PFSK-1 (cell line): ENCODE data around the gene LRRC4B.

Experiments
- FOXP2 ChIP-seq: optimal IDR thresholded peaks from 2 replicates; pipeline ENCODE3; 2011; ENCODE audit warnings: borderline replicate concordance, control low read depth, inconsistent platforms; ENCODE audit not compliant: insufficient read depth; ENCODE audit errors: extremely low read length, extremely low read depth
- POLR2AphosphoS5 ChIP-seq: IDR thresholded peaks from 2 replicates; pipeline ENCODE4 v1.6.1; 2012; ENCODE audit warnings: low read depth, mild to moderate bottlenecking, control low read depth, low read length, moderate library complexity
- SIN3A ChIP-seq: IDR thresholded peaks from 2 replicates; pipeline ENCODE4 v1.6.1; 2012; ENCODE audit warnings: mild to moderate bottlenecking, low read length, moderate library complexity, borderline replicate concordance; ENCODE audit not compliant: insufficient read depth
- TAF1 ChIP-seq: IDR thresholded peaks from 2 replicates; pipeline ENCODE4 v1.6.1; 2012; ENCODE audit warnings: low read length, control low read depth, borderline replicate concordance; ENCODE audit not compliant: insufficient read depth
- TF ChIP-seq, protein P1 (sequence below), 2 experiments: IDR thresholded peaks; 2 replicates each; pipeline versions ENCODE4 v1.6.1 to v1.8.0; 2011 to 2012; ENCODE audit warnings: low read depth in 2 of 2, low read length in 2 of 2, control low read depth in 1 of 2, inconsistent platforms in 1 of 2, mild to moderate bottlenecking in 1 of 2, moderate library complexity in 1 of 2; ENCODE audit not compliant: insufficient read depth in 1 of 2

Gene LRRC4B

DNA sequence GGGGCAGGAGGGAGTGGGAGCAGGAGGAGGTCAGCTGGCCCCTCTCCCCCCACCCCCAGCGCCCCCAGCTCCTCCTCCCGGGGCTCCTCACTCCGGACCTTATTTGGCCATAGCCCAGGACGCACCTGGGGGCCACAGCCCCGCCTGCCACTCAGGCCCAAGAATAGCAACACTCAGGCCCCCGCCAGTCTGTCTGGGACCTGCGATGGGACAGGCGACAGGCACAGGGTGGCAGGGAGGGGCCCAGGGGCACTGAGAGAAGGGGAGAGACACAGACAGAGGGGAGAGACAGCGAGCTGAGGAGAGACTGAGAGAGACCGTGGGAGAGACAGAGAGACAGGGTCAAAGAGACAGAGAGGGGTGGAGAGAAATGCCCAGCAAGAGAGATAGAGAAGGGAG, 67.5 kb downstream of the LRRC4B start:
- no peak for TF ChIP-seq TAF1
- no peak for TF ChIP-seq POLR2AphosphoS5
- no peak for TF ChIP-seq FOXP2
- TF ChIP-seq, protein P1, sequence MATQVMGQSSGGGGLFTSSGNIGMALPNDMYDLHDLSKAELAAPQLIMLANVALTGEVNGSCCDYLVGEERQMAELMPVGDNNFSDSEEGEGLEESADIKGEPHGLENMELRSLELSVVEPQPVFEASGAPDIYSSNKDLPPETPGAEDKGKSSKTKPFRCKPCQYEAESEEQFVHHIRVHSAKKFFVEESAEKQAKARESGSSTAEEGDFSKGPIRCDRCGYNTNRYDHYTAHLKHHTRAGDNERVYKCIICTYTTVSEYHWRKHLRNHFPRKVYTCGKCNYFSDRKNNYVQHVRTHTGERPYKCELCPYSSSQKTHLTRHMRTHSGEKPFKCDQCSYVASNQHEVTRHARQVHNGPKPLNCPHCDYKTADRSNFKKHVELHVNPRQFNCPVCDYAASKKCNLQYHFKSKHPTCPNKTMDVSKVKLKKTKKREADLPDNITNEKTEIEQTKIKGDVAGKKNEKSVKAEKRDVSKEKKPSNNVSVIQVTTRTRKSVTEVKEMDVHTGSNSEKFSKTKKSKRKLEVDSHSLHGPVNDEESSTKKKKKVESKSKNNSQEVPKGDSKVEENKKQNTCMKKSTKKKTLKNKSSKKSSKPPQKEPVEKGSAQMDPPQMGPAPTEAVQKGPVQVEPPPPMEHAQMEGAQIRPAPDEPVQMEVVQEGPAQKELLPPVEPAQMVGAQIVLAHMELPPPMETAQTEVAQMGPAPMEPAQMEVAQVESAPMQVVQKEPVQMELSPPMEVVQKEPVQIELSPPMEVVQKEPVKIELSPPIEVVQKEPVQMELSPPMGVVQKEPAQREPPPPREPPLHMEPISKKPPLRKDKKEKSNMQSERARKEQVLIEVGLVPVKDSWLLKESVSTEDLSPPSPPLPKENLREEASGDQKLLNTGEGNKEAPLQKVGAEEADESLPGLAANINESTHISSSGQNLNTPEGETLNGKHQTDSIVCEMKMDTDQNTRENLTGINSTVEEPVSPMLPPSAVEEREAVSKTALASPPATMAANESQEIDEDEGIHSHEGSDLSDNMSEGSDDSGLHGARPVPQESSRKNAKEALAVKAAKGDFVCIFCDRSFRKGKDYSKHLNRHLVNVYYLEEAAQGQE (IDR thresholded peaks at IDR 0.05; ENCODE audit: insufficient read depth in 1 of 2, low read depth in 2 of 2, low read length in 2 of 2): no peak
- no peak for TF ChIP-seq SIN3A

DNA sequence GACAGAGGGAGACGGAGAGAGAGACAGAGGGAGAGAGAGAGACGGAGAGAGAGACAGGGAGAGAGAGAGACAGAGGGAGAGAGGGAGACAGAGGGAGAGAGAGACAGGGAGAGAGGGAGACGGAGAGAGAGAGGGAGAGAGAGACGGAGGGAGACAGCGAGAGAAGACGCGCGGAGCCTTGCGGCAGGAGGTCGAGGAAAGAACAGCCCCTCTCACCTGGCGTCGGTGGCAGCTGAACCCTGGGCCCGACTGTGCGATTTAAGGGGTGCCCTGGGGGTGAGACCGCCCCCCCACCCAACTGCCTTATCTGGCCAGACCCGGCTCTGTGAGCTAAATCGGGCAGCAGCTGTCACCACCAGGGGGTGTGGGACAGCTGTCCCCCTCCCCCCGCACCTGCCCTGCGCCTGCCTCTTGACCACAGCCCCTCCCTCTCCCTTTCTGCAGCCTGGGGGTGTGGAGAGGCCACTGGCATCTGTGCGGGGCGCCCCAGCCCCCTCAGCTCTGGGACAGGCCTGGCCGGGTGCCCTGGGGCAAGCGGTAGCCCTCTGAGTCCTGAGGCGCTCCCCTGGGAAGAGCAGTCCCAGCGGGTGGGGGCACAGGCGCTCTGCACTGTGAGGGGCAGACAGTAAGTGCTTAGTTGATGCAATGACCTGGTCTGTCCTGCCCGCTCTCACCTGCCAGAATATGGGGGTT, 68.0 kb downstream of the LRRC4B start:
- TF ChIP-seq POLR2AphosphoS5: no peak
- TF ChIP-seq, protein P1 (IDR thresholded peaks at IDR 0.05; ENCODE audit: insufficient read depth in 1 of 2, low read depth in 2 of 2, low read length in 2 of 2): no peak
- no peak for TF ChIP-seq TAF1

DNA sequence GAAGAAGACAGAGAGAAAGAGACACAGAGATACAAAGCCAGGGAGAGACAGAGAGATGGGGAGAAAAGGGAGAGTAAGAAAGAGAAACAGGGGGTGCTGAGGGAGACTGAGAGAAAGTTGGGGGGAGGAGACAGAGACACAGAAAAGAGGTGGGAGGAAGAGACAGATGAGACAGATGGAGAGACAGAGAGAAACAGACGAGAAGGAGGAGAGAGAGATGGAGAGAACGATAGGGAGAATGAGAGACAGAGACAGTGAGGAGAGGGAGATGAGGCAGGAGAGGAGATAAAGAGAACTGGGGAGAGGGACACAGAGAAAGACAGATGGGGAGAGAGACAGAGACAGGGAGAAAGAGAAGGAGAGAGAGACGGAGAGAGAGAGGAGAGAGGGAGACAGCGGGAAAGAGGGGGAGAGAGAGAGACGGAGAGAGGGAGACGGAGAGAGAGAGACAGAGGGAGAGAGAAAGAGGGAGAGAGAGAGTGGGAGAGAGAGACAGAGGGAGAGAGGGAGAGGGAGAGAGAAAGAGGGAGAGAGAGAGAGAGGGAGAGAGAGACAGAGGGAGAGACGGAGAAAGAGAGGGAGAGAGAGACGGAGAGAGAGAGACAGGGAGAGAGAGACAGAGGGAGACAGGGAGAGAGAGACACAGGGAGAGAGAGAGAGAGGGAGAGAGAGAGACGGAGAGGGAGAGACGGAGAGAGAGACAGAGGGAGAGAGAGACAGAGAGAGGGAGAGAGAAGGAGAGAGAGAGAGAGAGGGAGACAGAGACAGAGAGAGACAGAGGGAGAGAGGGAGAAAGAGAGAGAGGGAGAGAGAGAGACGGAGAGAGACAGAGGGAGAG, 69.8 kb downstream of the LRRC4B start:
- TF ChIP-seq POLR2AphosphoS5 (no peak), TAF1 (no peak), SIN3A (no peak), FOXP2 (no peak)
- TF ChIP-seq, protein P1 (IDR thresholded peaks at IDR 0.05; ENCODE audit: insufficient read depth in 1 of 2, low read depth in 2 of 2, low read length in 2 of 2): no peak

DNA sequence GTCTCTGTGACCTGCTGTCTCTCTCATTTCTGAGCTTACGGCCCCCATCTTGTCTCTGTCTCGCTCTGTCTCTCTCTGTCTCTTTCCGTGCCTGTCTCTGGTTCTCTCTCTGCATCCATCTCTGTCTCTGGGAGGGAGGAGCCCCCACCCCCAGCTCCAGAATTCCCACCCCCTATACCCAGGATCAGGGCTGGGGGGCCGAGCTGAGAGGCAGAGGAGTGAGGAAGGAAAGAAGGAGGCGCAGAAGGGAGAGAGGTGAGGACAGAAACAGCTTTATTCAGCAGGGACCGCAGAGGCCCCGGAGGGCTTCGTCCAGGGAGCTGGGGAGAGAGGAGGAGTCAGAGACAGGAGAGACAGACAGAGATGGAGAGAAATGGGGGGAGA, 71.2 kb downstream of the LRRC4B start:
- TF ChIP-seq POLR2AphosphoS5 (no peak), SIN3A (no peak), FOXP2 (no peak), TAF1 (no peak)
- TF ChIP-seq, protein P1 (IDR thresholded peaks at IDR 0.05; ENCODE audit: insufficient read depth in 1 of 2, low read depth in 2 of 2, low read length in 2 of 2): no peak
